HG03378 (cell line): Measurements from ENCODE around the gene PLPPR5.

Experiments
- ATAC-seq: cut with Tn5 transposase; IDR thresholded peaks from one replicate; pipeline ENCODE4 v1.9.1; 2021; ENCODE audit warnings: mild to moderate bottlenecking, moderate library complexity; ENCODE audit not compliant: unreplicated experiment

PLPPR5 gene

DNA sequence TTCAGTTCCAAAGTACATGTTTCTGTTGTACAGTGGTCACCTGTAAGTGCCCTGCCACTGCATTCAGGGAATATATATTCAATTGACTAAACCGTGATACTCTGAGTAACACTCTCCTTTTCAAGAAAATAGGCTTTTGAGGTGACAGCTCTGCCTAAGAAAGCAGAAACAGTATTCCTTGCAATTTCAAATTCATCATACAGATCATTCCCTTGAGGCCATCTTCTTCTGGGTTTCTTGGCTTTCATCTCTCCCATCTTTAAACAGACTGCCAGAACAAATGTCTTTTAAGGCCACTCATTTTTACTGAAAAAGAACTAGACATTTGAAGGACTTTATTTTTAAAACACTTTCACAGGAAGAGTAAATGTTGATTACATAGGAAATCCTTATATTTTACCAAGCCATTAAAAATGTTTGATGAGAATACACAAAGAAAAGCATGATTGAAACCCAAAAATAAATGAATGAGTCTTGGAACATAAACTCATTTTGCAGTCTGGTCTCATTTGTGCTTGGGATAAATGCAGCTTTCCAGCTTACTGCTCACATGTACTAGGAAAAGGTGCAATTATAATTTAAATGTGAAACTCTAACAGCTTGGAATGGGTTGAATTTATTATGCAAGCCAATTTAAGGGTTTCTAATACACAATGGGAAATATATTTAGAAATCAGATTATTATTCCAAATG, 34.7 kb downstream of the PLPPR5 start:
- no peak for ATAC-seq

DNA sequence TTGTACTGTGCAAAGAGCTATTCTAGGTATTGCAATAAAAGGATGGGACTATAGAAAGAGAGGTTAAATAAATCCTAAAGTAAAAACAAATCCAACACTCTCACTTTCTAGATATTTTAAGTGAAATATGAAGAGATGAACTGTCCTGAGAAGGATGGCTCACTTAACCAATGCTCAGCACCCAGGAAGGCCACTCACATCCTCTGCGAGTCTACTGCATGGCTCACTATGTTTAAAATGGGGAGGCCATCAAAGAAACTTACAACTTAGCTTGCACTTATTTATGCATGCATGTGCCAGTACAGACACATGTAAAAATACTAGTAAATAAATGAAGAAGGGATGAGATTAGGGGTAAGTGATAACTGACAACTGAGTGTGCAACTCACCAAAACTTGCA, 37.5 kb downstream of the PLPPR5 start:
- ATAC-seq, result no peak

DNA sequence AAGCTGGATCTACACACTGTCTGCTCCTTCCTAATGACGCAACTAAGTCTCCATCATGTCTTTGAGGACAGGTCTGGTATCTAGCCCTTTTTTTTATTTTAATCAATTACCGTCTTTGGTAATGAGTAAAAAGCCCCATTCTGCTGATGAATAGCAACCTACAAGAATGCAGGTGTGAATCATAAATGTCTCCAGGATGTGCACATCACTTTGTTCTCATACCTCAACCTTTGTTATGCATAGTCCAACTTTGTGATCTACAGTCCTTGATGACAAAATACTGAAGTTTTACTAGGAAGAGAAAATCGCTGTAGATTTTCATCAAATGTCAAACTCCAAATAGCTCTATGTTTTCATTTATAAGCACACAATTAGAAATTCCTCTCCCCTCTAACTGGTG, 39.3 kb downstream of the PLPPR5 start:
- no peak for ATAC-seq

DNA sequence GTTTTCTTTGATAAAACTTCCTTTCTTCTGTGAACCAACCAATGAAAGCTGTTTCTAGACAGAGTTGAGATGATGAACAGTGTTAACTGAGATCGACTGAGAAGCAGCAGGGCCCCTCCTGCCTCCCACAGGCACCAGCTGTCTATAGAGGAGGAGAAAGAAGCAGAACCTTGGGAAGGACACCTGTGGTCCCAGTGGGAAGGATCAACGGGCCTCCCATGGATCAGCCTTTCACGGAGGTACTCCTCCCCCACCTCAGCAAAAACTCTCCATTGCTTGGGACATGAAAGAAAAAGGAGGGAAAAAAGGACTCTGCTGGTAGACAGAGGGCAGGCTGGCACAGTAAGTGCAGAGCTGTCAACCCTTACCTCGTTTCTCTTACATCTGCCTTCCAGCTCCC, 40.5 kb downstream of the PLPPR5 start:
- no peak for ATAC-seq

DNA sequence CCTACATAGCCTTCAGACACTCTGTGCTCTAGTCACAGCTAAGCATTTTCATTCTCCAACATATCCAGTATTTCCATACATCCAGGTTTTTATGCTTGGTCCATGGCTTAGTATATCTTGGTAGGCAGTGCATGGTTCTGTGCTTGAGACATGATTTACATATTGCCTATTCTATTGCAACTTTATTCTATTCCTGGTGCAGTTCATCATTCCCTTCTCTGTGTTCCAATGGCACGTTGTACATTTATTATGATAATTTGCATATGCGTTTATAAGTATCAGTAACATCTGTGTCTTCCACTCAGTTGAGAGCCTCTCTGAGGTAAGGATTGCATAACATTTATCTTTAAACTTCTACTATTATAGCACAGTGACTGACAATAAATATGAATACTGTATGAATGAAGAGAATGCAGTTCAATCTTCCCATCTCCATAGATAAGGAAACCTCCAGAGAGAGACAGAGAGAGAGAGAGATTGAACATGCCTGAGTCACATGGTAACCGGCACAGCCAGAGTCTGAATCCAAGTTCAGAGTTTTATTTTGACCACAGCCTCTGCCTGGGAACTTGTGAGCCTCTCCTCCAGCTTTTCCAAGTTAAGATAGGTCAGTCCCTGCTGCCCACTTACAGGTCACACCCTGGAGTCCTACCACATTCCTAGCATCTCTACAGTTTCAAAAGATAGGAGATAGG, 41.5 kb downstream of the PLPPR5 start:
- no peak for ATAC-seq

DNA sequence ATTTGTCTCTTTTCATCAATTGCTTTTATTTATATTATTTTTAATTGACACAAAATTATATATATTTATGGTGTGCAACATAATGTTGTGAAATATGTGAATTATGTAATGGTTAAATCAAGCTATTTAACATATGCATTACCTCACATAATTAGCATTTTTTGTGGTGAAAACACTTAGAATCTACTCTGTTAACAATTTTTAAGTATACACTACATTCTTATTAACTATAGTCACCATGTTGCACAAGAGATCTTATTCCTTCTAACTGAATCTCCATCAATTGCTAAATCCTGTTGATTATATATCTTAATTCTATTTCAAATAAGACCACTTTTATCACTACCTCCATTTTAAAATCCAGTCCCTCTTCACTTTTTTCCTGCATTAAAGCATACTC, 42.5 kb downstream of the PLPPR5 start:
- ATAC-seq, result no peak

DNA sequence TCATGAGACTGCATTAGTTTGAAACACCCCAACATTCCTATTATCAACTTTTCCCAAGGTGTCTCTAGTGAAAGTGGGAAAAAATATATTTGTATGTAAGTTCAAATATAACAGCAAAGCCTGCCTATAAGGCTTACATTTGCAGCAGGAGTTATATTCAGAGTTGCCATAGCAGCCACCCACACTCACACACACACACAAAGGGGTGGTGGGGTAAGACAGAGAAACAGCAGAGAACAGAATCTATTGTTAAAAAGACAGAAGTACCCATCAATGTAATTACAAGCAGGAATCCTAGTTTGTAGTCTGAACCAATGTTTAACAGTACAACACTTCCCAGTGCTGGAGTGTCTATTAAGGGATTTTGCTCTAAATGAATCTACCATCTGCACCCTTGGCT, 55.0 kb downstream of the PLPPR5 start:
- no peak for ATAC-seq

DNA sequence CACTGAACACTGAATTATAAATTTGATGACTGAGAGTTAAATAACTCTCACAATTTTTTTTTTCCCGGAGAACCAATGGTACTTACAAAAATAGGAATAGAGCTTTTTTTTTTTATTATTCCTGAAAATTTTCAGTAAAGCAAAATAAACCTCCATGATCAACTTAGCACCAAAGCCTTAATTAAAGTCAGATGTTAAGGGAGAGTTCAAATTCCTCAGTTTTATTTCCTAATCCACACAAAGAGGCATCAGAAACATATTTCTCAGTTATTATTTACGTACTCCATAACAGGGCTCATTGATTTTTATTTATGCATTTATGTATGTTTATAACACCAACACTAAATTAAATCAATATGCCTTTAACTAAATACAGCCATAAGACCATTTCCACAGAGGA, 55.5 kb downstream of the PLPPR5 start:
- no peak for ATAC-seq

DNA sequence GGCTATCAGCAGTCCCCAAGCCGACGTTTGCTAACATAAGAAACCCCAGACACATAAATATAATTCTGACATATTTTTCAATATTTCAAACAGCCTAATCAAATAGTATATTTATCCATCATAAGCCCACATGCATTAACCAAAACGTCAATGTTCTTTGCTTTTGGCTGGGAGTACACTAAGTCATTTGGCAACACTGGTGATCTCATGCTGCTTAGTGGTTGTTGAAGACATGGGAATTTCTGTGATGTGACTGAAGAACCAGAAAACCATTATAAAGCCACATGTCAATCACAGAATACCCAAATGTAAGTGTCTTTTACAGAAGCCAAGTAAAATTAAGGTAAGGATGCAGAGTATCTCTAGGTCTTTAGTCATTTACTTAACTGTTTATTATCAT, 57.6 kb downstream of the PLPPR5 start:
- no peak for ATAC-seq

DNA sequence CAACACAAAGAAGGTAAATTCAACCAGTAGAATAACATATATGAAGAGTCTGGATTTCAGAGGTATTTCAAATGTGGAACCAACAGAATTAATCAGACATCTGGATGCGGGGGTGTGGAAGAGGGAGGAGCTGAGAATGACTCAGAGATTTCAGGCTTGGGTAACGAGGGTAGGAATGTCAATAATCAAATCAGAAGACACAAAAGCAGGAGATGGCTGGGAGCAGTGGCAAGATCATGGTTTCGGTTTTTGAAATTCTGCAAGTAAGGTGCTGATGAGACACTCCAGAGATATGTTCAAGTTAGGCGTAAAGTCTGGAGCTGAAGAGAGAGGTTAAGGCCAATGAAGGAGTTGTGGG, 64.0 kb downstream of the PLPPR5 start:
- no peak for ATAC-seq

DNA sequence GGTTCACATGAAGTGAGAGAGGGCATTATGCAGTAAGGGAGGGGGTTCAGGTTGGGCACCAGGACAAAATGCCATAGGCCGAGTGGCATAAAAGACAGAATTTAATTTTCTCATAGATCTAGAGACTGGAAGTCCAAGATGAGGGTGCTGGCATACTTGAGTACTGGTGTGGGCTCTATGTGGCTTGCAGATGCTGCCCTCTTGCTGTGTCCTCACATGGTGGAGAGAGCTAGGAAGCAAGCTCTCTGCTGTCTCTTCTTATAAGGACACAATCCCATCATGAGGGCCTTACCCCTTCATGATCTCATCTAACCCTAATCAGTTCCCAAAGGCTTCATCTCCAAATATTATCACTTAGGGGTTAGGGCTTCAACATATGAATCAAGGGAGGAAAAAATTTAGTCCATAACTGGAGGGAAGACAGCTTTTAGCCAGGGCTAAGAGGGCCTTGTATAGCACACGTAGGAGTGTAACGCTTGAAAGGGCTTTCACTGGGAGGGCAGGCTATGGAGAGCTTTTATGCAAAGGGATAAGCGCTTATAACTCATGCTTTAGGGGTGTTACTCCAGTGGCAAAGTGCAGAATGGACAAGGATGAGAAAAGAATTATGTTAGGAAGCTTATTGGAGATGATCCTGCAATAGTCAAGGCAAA, 64.5 kb downstream of the PLPPR5 start:
- no peak for ATAC-seq

DNA sequence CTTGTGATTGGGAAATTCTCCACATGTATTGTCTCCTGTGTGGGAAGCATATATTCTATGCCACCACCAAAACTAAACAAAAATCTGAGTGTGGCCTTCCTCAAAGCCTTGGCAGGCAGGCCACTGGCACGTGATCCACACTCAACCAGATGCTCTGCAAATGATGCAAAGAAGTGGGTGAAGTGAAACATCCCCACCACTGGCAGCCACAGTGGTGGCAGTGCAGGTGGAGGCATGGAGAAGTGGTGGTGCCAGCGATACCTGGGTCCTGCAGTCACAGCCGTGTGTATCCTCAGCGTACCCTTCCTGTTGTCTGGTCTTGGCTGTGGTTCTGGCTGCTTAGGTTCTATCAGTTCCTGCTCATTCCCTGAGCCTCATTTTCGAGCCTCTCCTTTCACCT, 65.2 kb downstream of the PLPPR5 start:
- ATAC-seq, result no peak

DNA sequence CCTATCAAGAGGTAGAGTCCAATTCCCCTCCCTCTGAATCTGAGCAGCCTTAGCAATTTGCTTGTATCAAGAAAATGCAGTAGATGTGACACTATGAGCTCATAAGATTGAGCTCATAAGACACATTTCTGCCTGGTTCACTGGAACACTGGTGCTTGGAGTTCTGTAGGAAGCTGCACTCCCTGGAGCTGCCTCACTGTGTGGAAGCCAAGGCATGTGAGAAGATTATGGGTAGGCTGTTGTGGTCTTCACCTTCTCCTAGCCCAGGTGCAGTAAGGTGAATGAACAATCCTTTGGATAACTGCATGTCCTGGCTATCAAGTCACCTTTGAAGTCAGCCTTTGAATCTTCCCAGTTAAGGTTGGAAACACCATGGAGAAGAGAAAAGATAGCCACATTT, 67.3 kb downstream of the PLPPR5 start:
- ATAC-seq, result no peak

DNA sequence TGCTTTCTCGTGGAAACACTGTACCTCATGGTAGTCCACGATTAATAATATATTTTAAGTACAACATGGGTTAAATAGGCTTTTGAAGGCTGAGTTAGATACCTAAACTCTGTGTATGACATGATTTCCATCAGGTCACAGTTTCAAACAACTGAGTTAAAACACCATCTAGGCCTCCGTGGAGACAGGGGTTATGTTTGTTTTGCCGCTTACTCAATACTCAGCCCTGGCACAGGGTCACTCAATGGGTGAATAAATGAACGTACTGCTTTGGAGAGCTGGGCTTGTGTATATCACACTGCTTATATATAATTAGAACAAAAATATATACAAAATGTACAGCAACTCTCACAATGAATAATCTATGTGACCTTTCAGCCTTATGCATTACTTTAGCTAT, 72.5 kb downstream of the PLPPR5 start:
- no peak for ATAC-seq

DNA sequence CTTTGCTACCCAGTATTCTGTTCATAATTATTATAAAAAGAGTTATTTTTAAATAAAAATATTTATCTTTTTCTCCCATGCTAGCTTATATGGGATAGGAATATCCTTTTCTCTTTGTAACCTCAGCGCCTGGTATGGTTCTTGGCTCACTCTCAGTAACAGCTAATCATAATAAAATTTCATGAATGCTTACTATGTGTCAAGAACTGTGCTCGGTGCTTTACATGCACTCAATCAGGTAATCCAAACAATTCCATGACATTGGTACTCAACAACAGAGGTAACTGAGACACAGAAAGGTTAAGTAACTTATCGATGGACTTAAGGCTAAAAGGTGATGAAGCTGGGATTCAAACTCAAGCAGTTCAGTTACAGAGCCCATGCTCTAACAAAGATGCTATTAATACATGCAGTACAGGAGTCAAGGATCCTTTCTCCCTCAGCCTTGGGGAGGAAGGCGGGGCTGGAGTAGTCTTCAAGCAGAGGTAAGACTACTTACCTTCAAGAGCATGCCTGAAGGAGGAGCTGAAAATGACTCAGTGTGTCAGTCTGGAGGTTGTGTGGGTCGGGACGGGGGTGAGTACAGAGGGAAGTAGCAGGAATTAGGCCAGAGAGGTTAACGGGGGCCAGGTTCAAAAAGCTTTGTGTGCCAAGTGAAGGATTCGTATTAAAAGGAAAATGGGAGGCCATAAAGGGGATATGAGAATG, 73.4 kb downstream of the PLPPR5 start:
- ATAC-seq, result no peak

DNA sequence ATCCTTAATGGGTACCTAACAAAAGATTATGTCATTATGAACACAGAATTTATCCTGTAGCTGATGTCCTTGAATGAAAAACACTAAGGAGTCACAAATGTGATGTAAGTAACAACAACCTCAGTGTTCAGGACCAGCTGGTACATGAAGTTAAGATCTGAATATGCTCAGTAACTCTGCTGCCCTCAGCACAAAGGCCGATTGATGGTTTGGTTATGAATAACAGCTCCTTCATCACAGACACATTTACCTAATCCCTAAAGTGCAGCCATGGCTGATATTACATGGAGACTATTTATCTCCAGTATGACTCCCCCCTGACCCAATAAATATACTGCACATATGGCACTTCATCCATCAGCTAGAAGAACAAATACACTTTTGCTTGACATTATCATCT, 75.2 kb downstream of the PLPPR5 start:
- ATAC-seq, result no peak

DNA sequence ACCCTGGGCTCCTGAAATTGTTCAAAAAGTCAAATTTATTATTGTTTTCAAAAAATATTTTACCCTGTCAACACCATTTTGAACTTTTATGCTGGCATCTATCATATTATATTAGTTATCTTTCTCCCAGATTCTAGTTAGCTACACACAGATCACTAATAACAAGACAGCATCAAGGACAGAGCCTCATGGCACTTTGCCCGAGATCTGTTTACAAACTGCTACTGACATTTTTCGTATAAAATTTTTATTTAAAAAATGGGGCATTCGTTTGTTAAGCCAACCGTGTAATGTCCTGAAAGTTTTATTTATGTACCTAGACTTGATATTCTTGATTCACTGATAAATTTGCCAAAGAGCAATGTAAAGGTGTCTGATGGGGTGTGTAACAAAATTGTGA, 78.1 kb downstream of the PLPPR5 start:
- no peak for ATAC-seq

DNA sequence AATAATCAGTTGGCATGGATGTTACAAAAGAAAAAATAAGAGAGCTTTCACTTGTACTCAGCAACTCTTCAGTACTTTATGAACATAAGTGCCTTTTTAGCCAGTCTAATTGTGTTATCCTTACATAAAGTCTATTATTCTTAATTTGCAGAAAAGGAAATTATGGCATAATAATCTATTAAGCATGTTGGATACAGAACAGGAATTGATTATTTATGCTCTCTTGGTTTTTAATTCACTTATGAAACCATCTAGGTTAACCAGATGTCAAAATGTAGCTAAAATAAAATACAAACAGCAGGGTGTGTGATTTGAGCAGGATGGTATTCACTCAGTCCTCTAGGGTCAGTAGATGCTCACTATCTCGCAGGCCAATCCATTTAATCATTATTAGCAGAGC, 79.7 kb downstream of the PLPPR5 start:
- no peak for ATAC-seq

DNA sequence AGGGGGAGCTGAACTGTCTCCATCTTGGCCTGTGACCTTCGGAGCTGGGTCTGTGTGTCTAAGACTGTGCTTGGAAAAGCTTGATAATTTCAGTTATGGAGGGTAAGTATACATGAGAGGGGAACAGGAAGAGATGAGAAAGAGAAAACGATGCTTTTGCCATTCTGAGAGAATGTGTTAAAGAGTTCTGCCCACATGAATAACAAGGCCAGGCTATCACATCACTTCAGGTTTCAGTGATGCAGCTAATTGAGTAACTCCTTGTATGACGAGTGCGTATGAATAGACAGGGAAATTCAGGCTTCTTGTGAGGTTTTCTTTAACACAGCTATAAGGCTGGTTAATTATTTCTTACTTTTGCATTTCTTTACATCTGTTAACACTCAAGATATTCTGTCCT, 81.0 kb downstream of the PLPPR5 start:
- no peak for ATAC-seq

DNA sequence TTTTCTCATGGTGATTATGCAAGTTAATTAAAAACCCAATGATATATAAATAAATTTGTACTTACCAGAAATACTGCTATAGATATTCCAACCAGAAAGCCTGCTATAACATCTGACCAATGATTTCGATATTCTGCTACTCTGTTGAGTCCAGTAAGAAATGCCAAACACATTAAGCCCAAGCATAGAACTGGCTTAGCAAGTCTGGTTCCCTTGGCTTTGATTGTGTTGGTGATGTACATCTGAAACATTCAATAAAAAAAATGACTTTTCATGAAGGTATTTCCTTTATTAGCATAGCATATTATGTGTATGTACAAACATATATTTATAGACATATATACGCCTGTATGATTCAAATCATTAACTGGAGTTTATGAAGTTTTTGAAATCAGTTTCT, 82.8 kb downstream of the PLPPR5 start:
- no peak for ATAC-seq

DNA sequence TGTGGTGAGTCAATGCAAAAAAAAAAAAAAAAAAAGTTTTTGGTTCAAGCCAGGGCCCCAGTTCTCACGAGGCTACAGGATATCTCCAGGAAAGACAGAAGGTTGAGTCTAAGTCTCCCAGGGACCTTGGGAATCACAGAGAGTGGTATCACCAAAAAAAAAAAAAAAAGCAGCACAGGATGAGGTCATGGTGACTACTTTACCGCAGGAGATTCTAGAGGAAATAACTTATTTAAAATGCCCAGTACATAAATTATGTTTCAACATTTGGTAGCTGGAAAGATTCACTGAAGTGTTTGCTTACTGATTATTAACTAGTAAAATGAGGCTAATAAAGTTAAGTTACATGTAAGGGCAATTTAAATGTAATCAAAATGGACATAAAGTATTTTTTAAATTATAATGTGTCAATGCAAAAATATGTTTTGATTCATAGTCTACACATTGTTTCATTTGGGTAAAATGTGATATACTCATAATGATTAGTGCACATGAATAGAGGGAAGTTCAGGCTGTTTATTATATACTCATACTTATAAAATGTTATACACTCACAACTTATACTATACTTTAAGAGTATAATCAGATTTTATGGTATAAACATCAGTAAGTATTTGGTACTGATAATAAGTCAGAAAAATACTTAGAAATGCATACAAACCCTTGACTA, 84.1 kb downstream of the PLPPR5 start:
- ATAC-seq, result no peak
